Measurements from ENCODE around the gene PRKCE. TPM values are rescaled to one million over a fixed set of nuclear protein-coding genes. Genes with fewer than 3 reads are reported as not detected.

The PRKCE gene
- total RNA-seq, 1 donor from 2014 or later: 4.6 TPM

- Histone ChIP-seq H3K4me1 (no peaks in the 10 kb centered on the region), H3K36me3 (no peaks in the 10 kb centered on the region), H3K27ac (no peak overlapping the region), H3K4me3 (no peak overlapping the region), H3K27me3 (no peaks in the 10 kb centered on the region), H3K9me3 (no peaks in the 10 kb centered on the region)
- no peak for TF ChIP-seq CTCF (IDR thresholded peaks at IDR 0.05)
- intact Hi-C loops (cut with DNase I): no loop called here
- DNase-seq (ENCODE audit: low spot score in 2 of 2): peak in 1 of 2 donors; percentile 37
These were observed 492.8 kb downstream of the PRKCE start for GRCh38 chr2:46144133-46144800.

- H3K36me3 ChIP-seq: no peaks in the 10 kb centered on the region
- no peak overlapping the region for H3K27ac ChIP-seq
- no peak overlapping the region for H3K4me3 ChIP-seq
- TF ChIP-seq CTCF (IDR thresholded peaks at IDR 0.05): no peak
- peak in 1 of 2 donors; percentile 28 for DNase-seq (ENCODE audit: low spot score in 2 of 2)
- H3K27me3 ChIP-seq: no peaks in the 10 kb centered on the region
- intact Hi-C loops (cut with DNase I): no loop called here
- no peaks in the 10 kb centered on the region for H3K9me3 ChIP-seq
- H3K4me1 ChIP-seq: no peaks in the 10 kb centered on the region
These were observed 493.5 kb downstream of the PRKCE start for GRCh38 chr2:46145017-46145416.

- intact Hi-C loops (cut with DNase I): no loop called here
- H3K4me3 ChIP-seq: no peak overlapping the region
These were observed 494.4 kb downstream of the PRKCE start for GRCh38 chr2:46145840-46146239.

GRCh38 chr2:46146866-46147502 lies 495.5 kb downstream of the PRKCE start:
- Histone ChIP-seq H3K4me3 (no peak overlapping the region), H3K36me3 (no peaks in the 10 kb centered on the region), H3K4me1 (peaks cover 0 to 4% of the 10 kb centered on the region in 2 donors), H3K27me3 (no peaks in the 10 kb centered on the region), H3K9me3 (no peaks in the 10 kb centered on the region), H3K27ac (no peak overlapping the region)
- TF ChIP-seq CTCF (IDR thresholded peaks at IDR 0.05): no peak
- intact Hi-C loops (cut with DNase I): no loop called here
- no peak for DNase-seq (ENCODE audit: low spot score in 2 of 2)

More at GRCh38 chr2:46145840-46146239, 494.4 kb downstream of the PRKCE start:
- H3K36me3 ChIP-seq: no peaks in the 10 kb centered on the region
- H3K27me3 ChIP-seq: no peaks in the 10 kb centered on the region
- TF ChIP-seq CTCF (IDR thresholded peaks at IDR 0.05): no peak
- no peak overlapping the region for H3K27ac ChIP-seq
- H3K9me3 ChIP-seq: no peaks in the 10 kb centered on the region
- peaks cover 0 to 4% of the 10 kb centered on the region in 2 donors for H3K4me1 ChIP-seq
- no peak for DNase-seq (ENCODE audit: low spot score in 2 of 2)

- no peak for DNase-seq (ENCODE audit: low spot score in 2 of 2)
- no peak for TF ChIP-seq CTCF (IDR thresholded peaks at IDR 0.05)
- H3K4me3 ChIP-seq: no peak overlapping the region
- no peaks in the 10 kb centered on the region for H3K36me3 ChIP-seq
- no peaks in the 10 kb centered on the region for H3K27me3 ChIP-seq
- no peak overlapping the region for H3K27ac ChIP-seq
- no peaks in the 10 kb centered on the region for H3K9me3 ChIP-seq
- intact Hi-C loops (cut with DNase I): no loop called here
- H3K4me1 ChIP-seq: peaks cover 0 to 4% of the 10 kb centered on the region in 2 donors
These were observed 496.3 kb downstream of the PRKCE start for GRCh38 chr2:46147626-46148368.

Measured in ascending aorta (tissue), 2 donors.